Astrocyte (in vitro differentiated cells and primary cell): ENCODE results near the gene CYP4A11. TPM values are rescaled to one million over a fixed set of nuclear protein-coding genes. Genes with fewer than 3 reads are reported as not detected.
"Not testable (repeated sequence)": the region's sequence is repeated elsewhere in the genome, so short reads cannot be mapped to it uniquely, and the experiment has no call there.

Experiments
- DNase-seq: peaks from one replicate; pipeline ENCODE4 v3.0.0-alpha.2; 2010; ENCODE audit warnings: low read depth
- FAIRE-seq: peaks from 2 replicates; lab custom pipeline; 2011; peaks lifted over from hg19 to GRCh38; lab: Jason Lieb, UNC
- H2AFZ ChIP-seq: 2 replicates; pipeline ENCODE4 v1.6.0; 2012; ENCODE audit warnings: low read depth, low read length, inconsistent platforms
- H3K27ac ChIP-seq: 2 replicates; pipeline ENCODE4 v1.5.1; 2011; ENCODE audit warnings: low read depth, low read length, inconsistent platforms
- H3K27me3 ChIP-seq: 2 replicates; pipeline ENCODE4 v1.6.0; 2011; ENCODE audit warnings: low read length, inconsistent platforms; ENCODE audit not compliant: insufficient read depth
- H3K36me3 ChIP-seq: 2 replicates; pipeline ENCODE4 v1.5.1; 2011; ENCODE audit warnings: low read length, inconsistent platforms; ENCODE audit not compliant: insufficient read depth
- H3K4me1 ChIP-seq: 2 replicates; pipeline ENCODE4 v1.5.1; 2011; ENCODE audit warnings: low read length, inconsistent platforms; ENCODE audit not compliant: insufficient read depth
- H3K4me2 ChIP-seq: 2 replicates; pipeline ENCODE4 v1.6.0; 2012; ENCODE audit warnings: low read length, inconsistent platforms
- H3K4me3 ChIP-seq: 2 replicates; pipeline ENCODE4 v1.5.1; 2011; ENCODE audit warnings: low read depth, mild to moderate bottlenecking, low read length, inconsistent platforms; ENCODE audit not compliant: insufficient read depth
- H3K79me2 ChIP-seq: 2 replicates; pipeline ENCODE4 v1.6.0; 2012; ENCODE audit warnings: mild to moderate bottlenecking, low read length, inconsistent platforms; ENCODE audit not compliant: insufficient read depth
- H3K9ac ChIP-seq: 2 replicates; pipeline ENCODE4 v1.6.0; 2012; ENCODE audit warnings: mild to moderate bottlenecking, low read length, inconsistent platforms
- H3K9me3 ChIP-seq: 2 replicates; pipeline ENCODE4 v1.5.1; 2012; ENCODE audit warnings: low read depth, mild to moderate bottlenecking, low read length, inconsistent platforms; ENCODE audit not compliant: insufficient read depth
- H4K20me1 ChIP-seq: 2 replicates; pipeline ENCODE4 v1.6.0; 2012; ENCODE audit warnings: low read length, inconsistent platforms; ENCODE audit not compliant: insufficient read depth
- H3K27ac Mint-ChIP-seq: one replicate; pipeline ENCODE4 v1.8.0; 2021; ENCODE audit warnings: mild to moderate bottlenecking, mixed read lengths; ENCODE audit not compliant: unreplicated experiment
- H3K27me3 Mint-ChIP-seq: one replicate; pipeline ENCODE4 v1.8.0; 2021; ENCODE audit warnings: low read depth, mixed read lengths; ENCODE audit not compliant: unreplicated experiment
- H3K36me3 Mint-ChIP-seq: one replicate; pipeline ENCODE4 v1.8.0; 2021; ENCODE audit warnings: low read depth, mixed read lengths; ENCODE audit not compliant: unreplicated experiment
- H3K4me1 Mint-ChIP-seq: one replicate; pipeline ENCODE4 v1.8.0; 2021; ENCODE audit warnings: low read depth, mixed read lengths; ENCODE audit not compliant: unreplicated experiment
- H3K4me3 Mint-ChIP-seq: one replicate; pipeline ENCODE4 v1.8.0; 2021; ENCODE audit warnings: mild to moderate bottlenecking, moderate library complexity, mixed read lengths; ENCODE audit not compliant: unreplicated experiment
- H3K9me3 Mint-ChIP-seq: one replicate; pipeline ENCODE4 v1.8.0; 2021; ENCODE audit warnings: mild to moderate bottlenecking, mixed read lengths; ENCODE audit not compliant: unreplicated experiment
- EZH2 ChIP-seq: IDR thresholded peaks from 2 replicates; pipeline ENCODE4 v1.6.1; 2012; ENCODE audit warnings: mild to moderate bottlenecking, low read length, inconsistent platforms; ENCODE audit not compliant: insufficient read depth
- total RNA-seq: library from RNA; stranded (reverse); gene quantifications from 2 replicates; pipeline ENCODE4 v1.2.1, GENCODE V29; 2021
- TF ChIP-seq, protein P1 (sequence below): IDR thresholded peaks from 2 replicates; pipeline ENCODE4 v1.5.1; 2011; ENCODE audit warnings: low read depth, mild to moderate bottlenecking, inconsistent platforms, low read length, moderate library complexity; ENCODE audit not compliant: insufficient read depth

CYP4A11 gene
- total RNA-seq, 1 donor from 2014 or later = not detected

DNA sequence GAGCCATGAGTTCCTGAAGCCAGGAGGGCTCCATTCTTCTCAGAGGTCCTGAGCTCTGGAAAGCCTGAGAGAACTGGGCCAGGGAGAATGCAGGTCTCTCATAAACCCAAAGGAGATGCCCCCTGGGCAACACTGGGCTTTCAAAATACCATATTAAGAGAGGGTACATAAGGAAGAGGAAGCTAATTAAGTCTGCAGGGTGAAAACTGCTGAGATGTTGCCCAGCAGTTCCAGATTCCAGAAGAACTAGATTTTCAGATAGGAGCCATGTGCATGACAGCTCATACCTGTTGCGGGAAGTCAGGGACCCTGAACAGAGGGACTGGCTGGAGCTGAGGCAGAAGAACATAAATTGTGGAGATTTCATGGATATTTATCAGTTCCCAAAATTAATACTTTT, 40.9 kb downstream of the CYP4A11 start:
- no peak overlapping the region for H3K4me2 ChIP-seq
- Mint-ChIP-seq H3K4me1 (no peaks in the 10 kb centered on the region), H3K9me3 (peaks cover 5% of the 10 kb centered on the region), H3K27me3 (peaks cover 6% of the 10 kb centered on the region), H3K27ac (no peak overlapping the region), H3K4me3 (no peak overlapping the region), H3K36me3 (no peaks in the 10 kb centered on the region)
- no peak for TF ChIP-seq EZH2
- TF ChIP-seq, protein P1, sequence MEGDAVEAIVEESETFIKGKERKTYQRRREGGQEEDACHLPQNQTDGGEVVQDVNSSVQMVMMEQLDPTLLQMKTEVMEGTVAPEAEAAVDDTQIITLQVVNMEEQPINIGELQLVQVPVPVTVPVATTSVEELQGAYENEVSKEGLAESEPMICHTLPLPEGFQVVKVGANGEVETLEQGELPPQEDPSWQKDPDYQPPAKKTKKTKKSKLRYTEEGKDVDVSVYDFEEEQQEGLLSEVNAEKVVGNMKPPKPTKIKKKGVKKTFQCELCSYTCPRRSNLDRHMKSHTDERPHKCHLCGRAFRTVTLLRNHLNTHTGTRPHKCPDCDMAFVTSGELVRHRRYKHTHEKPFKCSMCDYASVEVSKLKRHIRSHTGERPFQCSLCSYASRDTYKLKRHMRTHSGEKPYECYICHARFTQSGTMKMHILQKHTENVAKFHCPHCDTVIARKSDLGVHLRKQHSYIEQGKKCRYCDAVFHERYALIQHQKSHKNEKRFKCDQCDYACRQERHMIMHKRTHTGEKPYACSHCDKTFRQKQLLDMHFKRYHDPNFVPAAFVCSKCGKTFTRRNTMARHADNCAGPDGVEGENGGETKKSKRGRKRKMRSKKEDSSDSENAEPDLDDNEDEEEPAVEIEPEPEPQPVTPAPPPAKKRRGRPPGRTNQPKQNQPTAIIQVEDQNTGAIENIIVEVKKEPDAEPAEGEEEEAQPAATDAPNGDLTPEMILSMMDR = no peak
- H3K9me3 ChIP-seq = peaks cover 2% of the 10 kb centered on the region
- no peak overlapping the region for H2AFZ ChIP-seq
- DNase-seq (no peak), FAIRE-seq (no peak)
- no peaks in the 10 kb centered on the region for H3K27me3 ChIP-seq
- no peaks in the 10 kb centered on the region for H3K36me3 ChIP-seq
- no peak overlapping the region for H3K27ac ChIP-seq
- no peak overlapping the region for H3K9ac ChIP-seq
- H4K20me1 ChIP-seq = no peaks in the 10 kb centered on the region
- H3K4me3 ChIP-seq = no peak overlapping the region
- no peaks in the 10 kb centered on the region for H3K4me1 ChIP-seq
- no peaks in the 10 kb centered on the region for H3K79me2 ChIP-seq

DNA sequence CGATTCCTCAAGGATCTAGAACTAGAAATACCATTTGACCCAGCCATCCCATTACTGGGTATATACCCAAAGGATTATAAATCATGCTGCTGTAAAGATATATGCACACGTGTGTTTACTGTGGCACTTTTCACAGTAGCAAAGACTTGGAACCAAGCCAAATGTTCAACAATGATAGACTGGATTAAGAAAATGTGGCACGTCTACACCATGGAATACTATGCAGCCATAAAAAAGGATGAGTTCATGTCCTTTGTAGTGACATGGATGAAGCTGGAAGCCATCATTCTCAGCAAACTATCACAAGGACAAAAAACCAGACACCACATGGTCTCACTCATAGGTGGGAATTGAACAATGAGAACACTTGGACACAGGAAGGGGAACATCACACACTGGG, 59.6 kb downstream of the CYP4A11 start:
- FAIRE-seq, H3K27ac ChIP-seq, DNase-seq, H3K9ac ChIP-seq, H3K4me2 ChIP-seq, H3K79me2 ChIP-seq, H3K27ac Mint-ChIP-seq, H3K36me3 Mint-ChIP-seq, H3K4me1 Mint-ChIP-seq, H2AFZ ChIP-seq, H3K27me3 ChIP-seq, H4K20me1 ChIP-seq, H3K4me3 Mint-ChIP-seq, H3K4me1 ChIP-seq, H3K9me3 Mint-ChIP-seq, H3K27me3 Mint-ChIP-seq, H3K36me3 ChIP-seq, H3K4me3 ChIP-seq, H3K9me3 ChIP-seq: not testable (repeated sequence)

Other genes starting within 250 kb of the CYP4A11 start
- gene EFCAB14, start 222.4 kb downstream of the CYP4A11 start, total RNA-seq = 47.3 and 50.7 TPM in 2 replicates
- not detected in 2 replicates for gene CYP4B1, start 142.4 kb downstream of the CYP4A11 start, total RNA-seq
- 0.24 TPM in 1 of 2 replicates, not detected in the other for gene CYP4X1, start 82.2 kb upstream of the CYP4A11 start, total RNA-seq
- not detected in 2 replicates for gene CYP4Z1, start 125.8 kb upstream of the CYP4A11 start, total RNA-seq
- not detected in 2 replicates for gene CYP4A22, start 196.0 kb upstream of the CYP4A11 start, total RNA-seq
- 0.34 TPM in 1 of 2 replicates, not detected in the other for gene PDZK1IP1, start 248.6 kb upstream of the CYP4A11 start, total RNA-seq